Skeletal muscle tissue (tissue), 4 donors: Measurements from ENCODE around the gene MBTPS1. TPM values are rescaled to one million over a fixed set of nuclear protein-coding genes. Genes with fewer than 3 reads are reported as not detected.

Experiments used
- H3K27ac ChIP-seq: one replicate; pipeline ENCODE4 v1.7.0; 2013; ENCODE audit warnings: mild to moderate bottlenecking, low read depth, low read length, inconsistent platforms
- H3K27me3 ChIP-seq, 3 donors: one replicate each; pipeline ENCODE4 v1.7.0; 2013; ENCODE audit warnings: low read length in 3 of 3; ENCODE audit not compliant: control insufficient read depth in 3 of 3, insufficient read depth in 3 of 3
- H3K36me3 ChIP-seq, 3 donors: one replicate each; pipeline ENCODE4 v1.7.0; 2013; ENCODE audit warnings: low read length in 3 of 3; ENCODE audit not compliant: control insufficient read depth in 3 of 3, insufficient read depth in 3 of 3
- H3K4me1 ChIP-seq, 3 donors: one replicate each; pipeline ENCODE4 v1.7.0; 2013; ENCODE audit warnings: low read length in 3 of 3, mild to moderate bottlenecking in 3 of 3; ENCODE audit not compliant: control insufficient read depth in 3 of 3, insufficient read depth in 3 of 3
- H3K4me3 ChIP-seq, 3 donors: one replicate each; pipeline ENCODE4 v1.7.0; 2013; ENCODE audit warnings: low read length in 3 of 3
- H3K9ac ChIP-seq, 3 donors: one replicate each; pipeline ENCODE4 v1.7.0; 2013; ENCODE audit warnings: low read length in 3 of 3, mild to moderate bottlenecking in 3 of 3, moderate library complexity in 2 of 3, low read depth in 1 of 3
- H3K9me3 ChIP-seq, 3 donors: one replicate each; pipeline ENCODE4 v1.7.0; 2013; ENCODE audit warnings: low read length in 3 of 3; ENCODE audit not compliant: control insufficient read depth in 3 of 3
- total RNA-seq: library from RNA; depleted of rRNA; stranded (reverse); fragments of >200 nt; gene quantifications from one replicate; pipeline ENCODE4 v1.2.3, GENCODE V29; 2014
- donor health status: Osteomylitis.

The MBTPS1 gene
- total RNA-seq, 1 donor from 2014 or later, result 76.7 TPM

- Histone ChIP-seq H3K27ac (no peak overlapping the region), H3K9ac (no peak overlapping the region), H3K4me1 (no peaks in the 10 kb centered on the region), H3K27me3 (no peaks in the 10 kb centered on the region), H3K4me3 (no peak overlapping the region), H3K9me3 (no peaks in the 10 kb centered on the region), H3K36me3 (peaks cover 45 to 73% (median 68%) of the 10 kb centered on the region in 3 donors)
Observed at GRCh38 chr16:84068041-84068440, 48.7 kb downstream of the MBTPS1 start.

DNA sequence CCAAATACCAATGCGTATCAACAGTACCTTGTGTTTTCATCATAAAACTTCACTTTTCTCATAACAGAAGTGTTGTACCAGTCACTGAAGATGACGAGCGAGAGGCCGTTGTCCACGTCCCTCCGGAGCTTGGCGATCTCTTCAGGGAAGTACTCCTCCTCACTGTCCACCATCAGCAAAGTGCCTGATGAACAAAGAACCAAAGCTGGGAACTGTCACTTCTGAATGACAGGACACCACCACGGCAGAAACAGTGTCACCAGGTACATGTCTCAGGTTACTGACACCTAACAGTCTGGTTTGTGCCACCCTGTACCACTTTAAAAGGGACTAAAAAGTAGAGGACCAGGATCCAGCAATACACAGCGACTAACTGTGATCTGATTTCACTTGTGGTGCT, 49.1 kb downstream of the MBTPS1 start:
- Histone ChIP-seq H3K27ac (no peak overlapping the region), H3K36me3 (peaks cover 49 to 75% (median 70%) of the 10 kb centered on the region in 3 donors), H3K27me3 (no peaks in the 10 kb centered on the region), H3K9ac (no peak overlapping the region), H3K4me1 (no peaks in the 10 kb centered on the region), H3K4me3 (no peak overlapping the region), H3K9me3 (no peaks in the 10 kb centered on the region)

DNA sequence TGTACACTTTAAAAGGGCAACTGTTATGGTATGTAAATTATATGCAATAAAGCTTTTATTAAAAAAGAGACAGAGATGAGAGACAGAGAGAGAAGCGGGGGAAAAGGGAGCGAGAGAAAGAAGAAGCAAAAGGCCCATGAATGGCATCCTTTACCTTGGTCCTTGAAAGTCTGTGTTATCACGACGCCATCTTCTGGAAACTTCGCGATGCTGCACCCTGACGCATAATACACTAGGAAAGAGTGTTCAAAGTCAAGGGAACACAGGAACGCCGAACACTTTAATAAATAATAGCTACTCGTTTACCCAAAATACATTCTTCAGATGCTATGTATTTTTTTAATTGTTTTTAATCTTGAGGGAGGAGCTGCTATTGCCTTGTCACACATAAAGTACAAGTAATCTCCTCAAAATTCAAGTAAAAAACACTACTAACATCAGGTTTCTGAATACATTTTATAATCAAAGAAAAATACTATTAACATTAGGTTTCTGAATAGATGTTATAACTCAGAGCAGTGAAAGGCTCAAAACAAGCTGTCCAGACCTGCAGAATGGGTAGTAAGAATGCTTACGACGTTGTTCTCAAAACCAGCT, 51.1 kb downstream of the MBTPS1 start:
- H3K27ac ChIP-seq, result no peak overlapping the region
- H3K4me1 ChIP-seq, result peaks cover 0 to 2% (median 0%) of the 10 kb centered on the region in 3 donors
- H3K36me3 ChIP-seq, result peaks cover 58 to 80% (median 78%) of the 10 kb centered on the region in 3 donors
- H3K9ac ChIP-seq, result no peak overlapping the region
- H3K9me3 ChIP-seq, result no peaks in the 10 kb centered on the region
- no peak overlapping the region for H3K4me3 ChIP-seq
- H3K27me3 ChIP-seq, result no peaks in the 10 kb centered on the region

DNA sequence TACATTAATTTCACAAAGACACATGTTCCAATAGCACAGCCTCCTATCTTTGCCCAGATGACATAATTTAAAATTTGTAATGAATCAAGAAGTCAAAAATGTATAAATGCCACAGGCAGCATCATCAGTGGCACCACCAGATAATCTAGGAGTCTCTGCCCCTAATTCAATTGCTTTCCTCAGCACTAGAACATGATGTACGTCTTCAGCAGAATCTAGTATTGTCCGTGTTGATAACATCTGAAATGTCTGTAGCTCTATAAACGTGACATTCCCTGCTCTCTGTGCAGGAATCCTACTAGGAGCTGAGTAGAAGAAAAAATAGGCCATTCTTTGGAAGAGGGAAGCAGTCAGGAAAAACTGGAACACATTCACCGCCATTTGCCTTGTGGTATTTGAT, 52.8 kb downstream of the MBTPS1 start:
- H3K4me3 ChIP-seq, result no peak overlapping the region
- no peaks in the 10 kb centered on the region for H3K27me3 ChIP-seq
- no peak overlapping the region for H3K27ac ChIP-seq
- H3K9ac ChIP-seq, result no peak overlapping the region
- peaks cover 0 to 2% (median 0%) of the 10 kb centered on the region in 3 donors for H3K4me1 ChIP-seq
- peaks cover 57 to 80% (median 78%) of the 10 kb centered on the region in 3 donors for H3K36me3 ChIP-seq
- H3K9me3 ChIP-seq, result no peaks in the 10 kb centered on the region

DNA sequence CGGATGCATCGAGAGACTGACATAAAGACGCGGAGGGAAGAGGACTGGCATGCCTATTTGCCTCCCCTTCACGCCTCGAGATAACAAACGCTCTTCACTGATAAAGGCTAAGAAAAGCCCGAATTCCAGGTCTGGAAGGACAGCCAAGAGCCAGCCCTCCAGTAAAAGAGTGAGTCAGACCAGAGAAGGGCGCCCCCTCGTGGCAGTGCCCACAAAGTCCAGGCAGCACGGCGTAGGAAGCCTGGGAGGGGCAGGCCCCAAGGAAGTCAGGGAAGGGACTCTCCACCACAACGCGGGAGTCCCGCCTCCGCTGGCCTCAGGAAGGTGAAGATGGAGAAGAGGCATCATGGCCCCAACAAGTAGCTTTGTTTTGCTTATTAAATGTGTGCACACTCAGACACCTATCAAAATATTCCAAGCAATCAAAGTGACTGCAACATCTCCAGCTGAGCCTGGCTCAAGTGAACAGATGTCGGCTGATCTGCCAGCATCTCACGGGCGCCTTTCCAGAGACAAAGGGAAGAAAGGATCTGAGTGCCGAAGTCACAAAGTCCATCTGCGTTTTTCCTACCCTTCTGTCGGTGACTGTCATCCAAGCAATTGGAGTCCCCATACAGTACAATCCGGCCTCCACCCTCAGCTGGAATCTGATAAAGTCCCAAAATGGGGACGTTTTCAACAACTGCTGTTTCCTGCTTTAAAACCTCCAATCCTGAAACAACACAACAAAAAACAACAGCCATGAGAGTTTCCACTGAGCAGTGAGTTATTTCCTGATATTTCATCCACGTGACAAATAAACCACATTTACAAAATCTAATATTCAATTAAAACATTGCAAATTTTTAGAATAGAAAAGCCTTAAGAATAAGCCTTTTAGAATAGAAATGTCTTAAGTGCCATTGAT, 53.8 kb downstream of the MBTPS1 start:
- H3K4me1 ChIP-seq, result peaks cover 0 to 2% (median 0%) of the 10 kb centered on the region in 3 donors
- H3K4me3 ChIP-seq, result no peak overlapping the region
- no peaks in the 10 kb centered on the region for H3K27me3 ChIP-seq
- H3K9ac ChIP-seq, result no peak overlapping the region
- H3K27ac ChIP-seq, result no peak overlapping the region
- H3K36me3 ChIP-seq, result peaks cover 57 to 79% (median 78%) of the 10 kb centered on the region in 3 donors
- H3K9me3 ChIP-seq, result no peaks in the 10 kb centered on the region

- Histone ChIP-seq H3K36me3 (peaks cover 59 to 82% (median 80%) of the 10 kb centered on the region in 3 donors), H3K4me1 (peaks cover 0 to 2% (median 0%) of the 10 kb centered on the region in 3 donors), H3K4me3 (no peak overlapping the region), H3K27me3 (no peaks in the 10 kb centered on the region), H3K9me3 (no peaks in the 10 kb centered on the region), H3K9ac (no peak overlapping the region), H3K27ac (no peak overlapping the region)
Observed at GRCh38 chr16:84061236-84061819, 55.4 kb downstream of the MBTPS1 start.

GRCh38 chr16:84059946-84060901, 56.5 kb downstream of the MBTPS1 start:
- peaks cover 62 to 85% (median 81%) of the 10 kb centered on the region in 3 donors for H3K36me3 ChIP-seq
- H3K9ac ChIP-seq, result no peak overlapping the region
- H3K4me1 ChIP-seq, result peaks cover 0 to 2% (median 0%) of the 10 kb centered on the region in 3 donors
- no peaks in the 10 kb centered on the region for H3K9me3 ChIP-seq
- H3K27me3 ChIP-seq, result no peaks in the 10 kb centered on the region
- no peak overlapping the region for H3K27ac ChIP-seq
- no peak overlapping the region for H3K4me3 ChIP-seq

DNA sequence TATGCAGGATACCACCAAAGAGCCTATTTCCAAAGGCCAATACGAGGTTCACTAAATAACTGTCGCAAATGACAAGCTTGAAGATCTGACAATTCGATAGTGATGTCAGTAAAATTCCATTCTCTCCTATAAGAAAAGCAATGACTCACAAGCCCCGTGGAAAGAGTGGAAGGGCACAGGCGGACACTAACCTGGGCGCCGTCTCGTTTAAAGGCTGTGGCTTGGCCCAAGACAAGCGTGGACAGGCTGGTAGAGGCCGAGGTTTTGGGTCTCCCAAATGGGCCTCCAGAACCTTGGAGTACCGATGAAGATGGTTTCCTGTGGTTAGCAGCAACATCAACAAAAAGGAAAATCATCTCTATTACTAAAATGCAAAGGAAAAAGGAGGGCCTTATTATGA, 57.6 kb downstream of the MBTPS1 start:
- H3K36me3 ChIP-seq, result peaks cover 73 to 92% (median 90%) of the 10 kb centered on the region in 3 donors
- H3K9me3 ChIP-seq, result no peaks in the 10 kb centered on the region
- no peak overlapping the region for H3K4me3 ChIP-seq
- no peak overlapping the region for H3K9ac ChIP-seq
- peaks cover 0 to 2% (median 0%) of the 10 kb centered on the region in 3 donors for H3K4me1 ChIP-seq
- H3K27me3 ChIP-seq, result no peaks in the 10 kb centered on the region
- no peak overlapping the region for H3K27ac ChIP-seq

- Histone ChIP-seq H3K27ac (no peak overlapping the region), H3K4me3 (no peak overlapping the region), H3K9me3 (no peaks in the 10 kb centered on the region), H3K4me1 (peaks cover 0 to 2% (median 0%) of the 10 kb centered on the region in 3 donors), H3K27me3 (no peaks in the 10 kb centered on the region), H3K36me3 (peaks cover 76 to 92% (median 90%) of the 10 kb centered on the region in 3 donors), H3K9ac (no peak overlapping the region)
Observed at GRCh38 chr16:84058664-84059063, 58.1 kb downstream of the MBTPS1 start.
